Dedifferentiated amniotic fluid mesenchymal stem cell (primary cell): ENCODE measurements around the gene CSNK1D.

Experiments used
- DNase-seq: peaks from one replicate; pipeline ENCODE4 v3.0.0-alpha.2; 2016; ENCODE audit errors: extremely low spot score

Gene CSNK1D

GRCh38 chr17:82310877-82311276, 37.4 kb upstream of the CSNK1D start:
- no peak for DNase-seq

GRCh38 chr17:82309656-82310570, 36.4 kb upstream of the CSNK1D start:
- DNase-seq, result no peak

GRCh38 chr17:82305727-82306300, 32.3 kb upstream of the CSNK1D start:
- no peak for DNase-seq

GRCh38 chr17:82304826-82305726, 31.6 kb upstream of the CSNK1D start:
- no peak for DNase-seq

GRCh38 chr17:82303944-82304808, 30.7 kb upstream of the CSNK1D start:
- DNase-seq, result no peak

- DNase-seq, result no peak
Measured at GRCh38 chr17:82302991-82303943, 29.8 kb upstream of the CSNK1D start.

- DNase-seq, result no peak
Measured at GRCh38 chr17:82302568-82302963, 29.1 kb upstream of the CSNK1D start.

GRCh38 chr17:82301916-82302567, 28.5 kb upstream of the CSNK1D start:
- no peak for DNase-seq

GRCh38 chr17:82301300-82301915, 27.9 kb upstream of the CSNK1D start:
- no peak for DNase-seq

GRCh38 chr17:82300707-82301270, 27.3 kb upstream of the CSNK1D start:
- DNase-seq, result peak; percentile 31

GRCh38 chr17:82300228-82300627, 26.7 kb upstream of the CSNK1D start:
- no peak for DNase-seq

GRCh38 chr17:82299452-82299851, 26.0 kb upstream of the CSNK1D start:
- DNase-seq, result no peak

GRCh38 chr17:82298538-82299421, 25.3 kb upstream of the CSNK1D start:
- DNase-seq, result no peak

- DNase-seq, result peak; percentile 86
Measured at GRCh38 chr17:82297714-82298537, 24.4 kb upstream of the CSNK1D start.

- peak; percentile 58 for DNase-seq
Measured at GRCh38 chr17:82297280-82297713, 23.8 kb upstream of the CSNK1D start.

GRCh38 chr17:82296511-82297279, 23.2 kb upstream of the CSNK1D start:
- no peak for DNase-seq
